Stimulated activated naive CD4-positive, alpha-beta T cell (primary cell): ENCODE results near the gene TM9SF1.

Source experiments
- DNase-seq, 6 experiments: peaks; one replicate each; lab custom pipeline; 2025; lab: John Stamatoyannopoulos, UW

TM9SF1 gene

GRCh38 chr14:24150567-24150966 is 44.7 kb downstream of the TM9SF1 start:
- DNase-seq, result no peak

- DNase-seq, result no peak
These were observed 45.2 kb downstream of the TM9SF1 start for GRCh38 chr14:24150061-24150460.

GRCh38 chr14:24149302-24149969 is 45.8 kb downstream of the TM9SF1 start:
- DNase-seq, result no peak

- DNase-seq, result no peak
These were observed 47.3 kb downstream of the TM9SF1 start for GRCh38 chr14:24147761-24148428.

- peak; percentile 92 to 97 (median 96) for DNase-seq
These were observed 48.1 kb downstream of the TM9SF1 start, which contains the start of gene RNF31 for GRCh38 chr14:24146978-24147760. RNF31 (plus strand) TSS chr14:24147498; CDS start chr14:24147699, 201 bp downstream.

GRCh38 chr14:24146453-24146977 is 48.7 kb downstream of the TM9SF1 start, which contains the start of gene PSME2:
PSME2 (minus strand) TSS chr14:24146610; CDS start chr14:24146581, 29 bp downstream.
- peak; percentile 78 to 95 (median 86) for DNase-seq

GRCh38 chr14:24145690-24146452 is 49.4 kb downstream of the TM9SF1 start:
- DNase-seq, result peak in 1 of 6 experiments; percentile 55

- DNase-seq, result no peak
These were observed 50.0 kb downstream of the TM9SF1 start for GRCh38 chr14:24145219-24145618.

- DNase-seq, result no peak
These were observed 50.8 kb downstream of the TM9SF1 start for GRCh38 chr14:24144451-24144850.

- DNase-seq, result no peak
These were observed 51.7 kb downstream of the TM9SF1 start for GRCh38 chr14:24143511-24143910.

- peak; percentile 96 to 100 (median 99) for DNase-seq
These were observed 54.0 kb downstream of the TM9SF1 start, which contains the start of gene EMC9 for GRCh38 chr14:24141097-24141880. EMC9 (minus strand) TSS chr14:24141591; CDS start chr14:24141304, 287 bp downstream.

- DNase-seq, result peak in 1 of 6 experiments; percentile 8
These were observed 55.8 kb downstream of the TM9SF1 start for GRCh38 chr14:24139272-24139934.
